Hepatic stellate cell (primary cell): Measurements from ENCODE around the gene IKZF2.
A peak's percentile ranks its signal among the peaks of the same experiment; 100 is the strongest.

ENCODE experiments used
- DNase-seq: peaks from one replicate; pipeline ENCODE4 v3.0.0; 2011; ENCODE audit warnings: low spot score

Gene IKZF2

DNA sequence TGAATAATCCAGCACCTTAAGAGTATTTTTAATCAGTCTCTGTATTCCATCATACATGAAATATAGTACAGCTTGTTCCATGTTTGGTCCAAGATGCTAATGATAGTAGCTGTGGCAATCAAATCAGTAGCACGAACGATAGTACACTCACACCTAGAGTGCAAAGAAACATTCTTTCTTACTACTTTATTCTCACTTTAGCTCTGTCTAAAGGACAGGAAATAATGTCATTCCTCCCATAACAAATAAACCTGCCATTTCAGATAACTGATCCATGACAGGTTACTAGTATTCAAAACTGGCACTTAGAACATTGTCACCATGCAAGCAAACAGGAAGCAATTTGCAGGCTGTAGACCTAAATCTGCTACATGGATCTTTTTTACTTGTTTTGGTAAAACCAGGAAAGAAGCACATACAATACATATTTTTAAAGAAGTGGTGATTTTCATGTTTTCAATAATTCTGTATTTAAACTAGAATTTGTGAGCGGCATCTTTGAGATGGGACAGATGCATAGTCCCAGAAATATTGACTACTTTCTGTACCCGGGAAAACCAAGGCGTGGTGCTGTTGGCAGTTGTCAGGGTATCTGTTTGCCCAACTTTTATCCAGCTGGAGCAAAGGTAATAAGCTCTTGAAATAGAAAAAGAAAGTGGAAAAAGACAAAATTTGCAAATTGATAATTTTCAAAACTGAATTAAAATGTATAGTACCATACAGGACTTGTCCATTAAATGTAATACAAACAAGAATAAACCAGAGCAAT is 49.5 kb downstream of the IKZF2 start:
- DNase-seq = no peak

DNA sequence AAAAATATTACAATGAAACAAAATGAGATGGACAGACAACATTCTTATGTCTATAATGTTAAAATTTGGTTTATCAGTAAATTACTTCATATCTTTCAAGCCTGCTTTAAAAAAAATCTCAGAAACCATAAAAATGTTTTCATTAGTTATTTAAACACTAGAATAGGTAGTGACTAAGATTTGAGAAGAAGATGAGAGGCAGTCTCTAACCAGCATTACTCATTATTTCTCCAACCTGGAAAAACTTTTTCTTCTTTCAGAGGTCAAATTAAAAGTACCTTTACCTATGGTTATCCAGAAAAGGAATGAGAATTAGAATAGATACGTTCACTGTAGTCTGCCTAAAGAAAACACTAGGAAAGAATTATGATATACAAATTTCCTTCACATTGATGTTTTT is 50.3 kb downstream of the IKZF2 start:
- no peak for DNase-seq

DNA sequence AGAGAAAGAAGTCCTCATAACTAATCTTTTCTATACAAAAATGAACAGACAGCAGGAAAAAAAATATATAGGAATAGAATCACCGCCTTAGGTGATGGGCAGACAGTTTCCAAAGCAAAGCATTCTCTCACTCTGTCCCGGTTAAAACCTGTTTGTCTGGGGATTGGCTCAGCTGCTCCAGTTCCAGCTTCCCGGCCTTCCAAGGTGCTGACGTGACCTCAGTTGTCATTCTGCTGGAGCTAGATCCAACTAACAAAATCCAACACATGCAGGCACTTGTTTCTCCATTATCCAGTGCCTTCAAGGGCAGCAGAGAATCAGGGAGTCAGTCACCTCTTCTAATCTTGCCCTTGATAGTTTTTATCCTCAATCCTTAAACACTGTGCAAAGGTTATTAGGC is 52.8 kb downstream of the IKZF2 start:
- DNase-seq = no peak

DNA sequence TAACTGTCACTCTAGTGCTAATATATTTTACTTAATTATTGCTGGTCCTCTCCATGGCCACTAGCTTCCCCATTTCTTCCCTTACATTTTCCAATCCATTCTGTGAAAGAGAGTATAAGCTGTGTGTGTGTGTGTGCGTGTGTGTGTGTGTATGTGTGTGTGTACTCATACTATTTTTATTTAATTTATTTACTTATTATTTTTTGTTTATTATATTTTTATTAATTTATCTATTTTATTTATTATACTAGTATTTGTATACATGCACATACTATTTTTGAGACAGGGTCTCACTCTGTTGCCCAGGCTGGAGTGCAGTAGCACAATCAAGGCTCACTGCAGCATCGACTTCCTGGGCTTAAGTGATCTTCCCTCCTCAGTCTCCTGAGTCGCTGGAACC is 59.6 kb downstream of the IKZF2 start:
- DNase-seq = no peak

DNA sequence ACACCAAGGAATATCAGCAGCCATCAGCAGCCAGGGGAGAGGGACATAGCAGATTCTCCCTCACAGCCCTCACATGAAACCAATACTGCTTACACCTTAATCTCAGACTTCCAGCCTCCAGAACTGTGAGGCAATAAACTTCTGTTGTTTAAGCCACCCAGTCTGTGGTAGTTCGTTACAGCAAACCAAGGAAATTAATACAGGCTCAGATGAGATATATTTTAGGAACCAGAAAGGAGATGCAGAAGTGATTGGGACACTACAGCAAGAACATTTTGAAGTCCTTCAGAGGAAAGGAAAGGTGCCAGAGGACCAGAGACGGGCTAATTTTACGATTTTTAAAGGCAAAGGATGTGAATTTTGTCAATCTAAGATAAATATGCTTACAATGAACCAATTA is 60.6 kb downstream of the IKZF2 start:
- DNase-seq = no peak

DNA sequence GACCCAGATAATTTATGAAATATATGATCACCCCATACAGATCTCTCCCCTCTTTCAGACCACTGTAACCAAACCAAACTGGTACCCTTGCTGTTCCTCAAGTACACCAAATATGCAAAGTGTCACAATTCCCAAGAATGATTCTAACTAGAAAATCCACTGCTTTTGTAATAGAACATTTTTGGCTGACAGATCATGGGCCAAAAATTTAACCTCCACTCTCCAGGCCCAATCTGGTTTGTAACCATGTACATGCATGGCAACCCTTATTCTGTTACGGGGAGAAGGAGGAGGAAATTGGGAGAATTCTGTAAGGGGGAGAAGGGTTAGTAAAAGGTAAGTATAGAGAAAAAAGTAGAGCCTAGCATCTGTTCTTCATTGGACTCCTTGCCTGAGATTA is 62.0 kb downstream of the IKZF2 start:
- peak; percentile 2 for DNase-seq

DNA sequence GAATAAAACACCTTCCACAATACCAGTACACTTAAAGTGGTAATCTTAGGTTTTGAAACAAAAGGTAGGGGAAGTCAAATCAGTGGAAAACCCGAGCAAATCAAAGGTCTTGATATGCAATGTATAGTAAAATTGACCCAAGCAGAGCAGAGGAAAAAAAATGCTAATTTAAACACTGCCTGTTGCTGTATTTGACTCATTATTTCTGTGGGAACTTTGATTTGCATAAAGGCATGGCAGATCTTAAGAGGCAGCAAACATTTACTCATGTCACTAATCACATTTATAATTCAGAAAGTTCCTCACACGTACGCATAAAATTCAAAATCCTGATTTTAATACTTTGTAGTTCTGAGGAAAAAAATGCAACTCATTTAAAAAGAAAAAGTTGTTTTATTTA is 64.4 kb downstream of the IKZF2 start:
- DNase-seq = no peak

DNA sequence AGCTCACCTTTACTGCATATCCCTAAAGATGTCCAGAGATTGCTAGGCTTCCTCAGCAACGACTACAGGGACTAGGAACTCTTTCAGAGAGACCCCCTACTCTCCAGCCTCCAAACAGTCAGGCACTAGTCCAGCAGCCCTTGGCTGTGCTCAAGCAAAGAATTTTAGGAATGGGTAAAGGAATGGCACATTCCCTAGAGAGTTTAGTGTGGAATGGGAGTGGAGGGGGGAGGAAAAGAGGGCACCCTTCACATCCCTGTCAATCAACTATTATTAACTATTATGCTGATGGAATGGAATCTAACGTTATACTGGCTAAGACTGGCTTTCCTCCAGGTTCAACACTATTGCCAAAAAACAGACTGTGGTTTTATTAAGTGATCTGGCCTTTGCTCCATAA is 64.8 kb downstream of the IKZF2 start:
- peak; percentile 6 for DNase-seq

DNA sequence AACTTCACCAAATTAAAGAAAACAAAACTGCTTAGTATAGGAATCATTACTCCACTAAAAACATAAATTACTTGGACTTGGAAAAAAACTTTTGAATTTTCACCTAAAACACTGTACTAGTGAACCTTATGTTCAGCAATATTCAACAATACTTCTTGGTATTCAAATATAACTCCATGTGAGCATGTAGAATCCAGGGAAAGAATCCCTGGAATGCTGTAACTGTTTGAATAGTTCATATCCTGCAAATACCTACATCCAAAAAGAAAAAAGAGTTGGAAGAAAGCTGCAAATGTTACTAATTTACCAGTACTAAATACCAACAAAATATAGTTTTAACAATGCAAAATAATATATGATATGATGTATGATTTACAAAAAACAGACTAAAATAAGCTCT is 65.4 kb downstream of the IKZF2 start:
- DNase-seq = no peak

DNA sequence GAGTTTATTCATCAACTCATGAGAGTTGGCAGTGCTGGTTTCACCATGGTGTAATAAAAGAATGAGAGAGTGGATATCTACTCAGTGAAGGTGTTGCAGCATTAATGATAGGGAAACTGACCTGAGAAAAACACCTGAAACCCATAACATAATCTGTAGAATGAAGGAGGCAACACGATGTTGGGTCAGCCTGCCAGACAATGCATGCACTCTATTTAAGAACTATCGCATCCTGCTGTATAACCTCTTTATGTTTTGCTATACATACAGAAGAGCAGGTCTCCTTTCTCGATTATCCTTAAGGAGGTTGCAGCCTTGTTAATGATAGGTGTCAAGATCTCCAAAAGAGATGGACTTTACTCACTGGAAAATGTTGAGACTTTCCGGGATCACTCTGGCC is 65.9 kb downstream of the IKZF2 start:
- DNase-seq = no peak

DNA sequence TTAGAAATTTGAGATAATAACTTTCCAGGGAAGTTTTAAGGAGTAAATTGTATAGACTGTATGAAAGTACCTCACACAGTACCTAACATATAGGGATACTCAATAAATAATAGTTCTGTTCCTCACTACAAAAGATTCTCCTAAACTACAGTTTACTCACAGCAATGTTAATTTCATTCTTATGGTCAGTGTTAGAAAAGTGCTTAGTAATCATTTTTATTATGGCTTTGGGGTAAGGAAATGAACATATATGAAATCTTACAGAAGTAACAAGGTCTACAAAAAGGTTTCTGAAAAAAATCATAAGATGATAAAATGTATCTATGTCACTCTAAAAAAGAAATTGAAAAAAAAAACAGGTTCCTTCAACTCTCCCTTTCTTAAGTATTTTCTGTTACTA is 67.2 kb downstream of the IKZF2 start:
- DNase-seq = no peak

DNA sequence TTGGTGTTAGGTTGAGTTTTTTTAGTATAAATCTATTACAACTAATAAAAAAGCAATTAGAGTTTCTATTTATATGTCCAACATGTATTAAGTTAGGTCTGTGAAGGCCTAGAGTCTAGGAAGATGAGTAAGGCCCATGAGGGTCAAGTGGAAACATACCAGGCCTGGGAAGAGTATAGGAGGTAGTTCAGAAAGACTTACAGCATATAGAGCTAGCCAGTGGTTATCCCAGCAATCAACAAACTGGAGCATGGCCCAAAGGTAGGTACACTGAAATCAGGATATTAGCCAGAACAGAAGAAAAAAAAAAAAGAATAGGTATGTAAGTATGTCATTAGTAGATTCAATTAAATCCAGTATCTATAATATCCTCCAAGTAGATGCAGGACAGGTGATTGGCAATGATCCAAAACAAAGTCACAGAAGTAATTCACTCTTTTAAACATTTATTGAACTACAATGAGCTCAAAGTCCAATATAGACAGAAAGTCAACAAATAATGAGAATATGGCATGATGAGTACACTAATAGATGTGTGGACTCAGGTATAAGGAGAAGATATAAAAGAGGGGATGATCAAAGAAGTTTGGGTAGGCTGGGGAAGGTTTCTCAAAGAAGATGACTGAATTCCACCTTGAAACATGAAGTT is 70.3 kb downstream of the IKZF2 start:
- no peak for DNase-seq

DNA sequence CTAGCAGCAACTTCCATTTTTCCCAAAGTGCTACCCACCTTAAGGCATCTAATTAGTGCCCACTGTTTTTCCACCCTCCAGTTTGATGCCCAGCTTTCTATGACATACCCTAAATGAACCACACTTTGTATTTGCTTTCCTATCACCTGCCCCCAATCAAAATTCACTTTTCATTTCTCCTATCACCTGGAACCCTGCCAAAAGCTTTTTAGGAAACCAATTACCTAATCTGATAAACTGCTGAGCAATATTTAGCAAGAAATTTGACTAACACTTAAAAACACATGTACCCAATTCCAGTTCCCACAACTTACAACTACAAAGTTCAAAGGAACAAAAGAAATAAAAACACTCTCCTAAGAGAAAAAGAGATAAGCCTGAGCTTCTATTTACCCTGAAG is 71.7 kb downstream of the IKZF2 start:
- DNase-seq = no peak

DNA sequence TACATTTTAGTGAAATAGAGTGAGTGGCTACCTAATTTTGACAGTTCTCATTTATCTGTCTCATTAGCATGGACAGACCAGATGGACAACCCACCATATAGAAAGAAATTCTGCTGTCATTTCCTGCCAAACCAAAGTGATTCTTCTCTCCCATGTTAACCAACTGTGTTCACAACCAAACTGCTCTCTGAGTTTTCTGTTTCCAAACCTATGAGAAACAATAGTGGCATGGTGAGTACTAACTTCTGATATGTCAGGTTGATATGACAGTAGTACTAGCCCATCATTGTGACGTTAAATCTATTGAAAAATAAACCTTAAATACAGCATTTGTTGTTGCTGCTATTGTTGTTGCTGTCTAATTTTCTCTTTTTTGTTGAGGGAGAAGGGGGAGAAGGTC is 72.7 kb downstream of the IKZF2 start:
- DNase-seq = no peak

DNA sequence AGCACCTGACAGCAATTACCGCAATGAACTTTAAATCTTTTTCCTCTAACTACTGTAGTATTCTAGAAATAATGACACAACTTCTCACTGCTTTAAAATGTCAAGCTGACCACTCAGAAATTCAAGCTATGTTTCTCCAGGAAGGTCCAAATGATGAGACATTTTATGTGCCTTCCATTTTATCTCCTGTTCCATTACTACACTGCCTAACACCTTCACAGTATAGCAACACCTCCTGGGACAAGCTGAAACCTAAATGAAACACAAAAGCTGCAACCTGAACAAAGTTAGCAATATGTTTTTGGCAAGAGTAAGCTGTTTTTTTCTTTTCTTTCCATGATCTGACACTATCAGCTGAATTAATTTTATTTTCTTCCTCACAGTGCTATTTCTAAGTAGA is 81.9 kb downstream of the IKZF2 start:
- no peak for DNase-seq

DNA sequence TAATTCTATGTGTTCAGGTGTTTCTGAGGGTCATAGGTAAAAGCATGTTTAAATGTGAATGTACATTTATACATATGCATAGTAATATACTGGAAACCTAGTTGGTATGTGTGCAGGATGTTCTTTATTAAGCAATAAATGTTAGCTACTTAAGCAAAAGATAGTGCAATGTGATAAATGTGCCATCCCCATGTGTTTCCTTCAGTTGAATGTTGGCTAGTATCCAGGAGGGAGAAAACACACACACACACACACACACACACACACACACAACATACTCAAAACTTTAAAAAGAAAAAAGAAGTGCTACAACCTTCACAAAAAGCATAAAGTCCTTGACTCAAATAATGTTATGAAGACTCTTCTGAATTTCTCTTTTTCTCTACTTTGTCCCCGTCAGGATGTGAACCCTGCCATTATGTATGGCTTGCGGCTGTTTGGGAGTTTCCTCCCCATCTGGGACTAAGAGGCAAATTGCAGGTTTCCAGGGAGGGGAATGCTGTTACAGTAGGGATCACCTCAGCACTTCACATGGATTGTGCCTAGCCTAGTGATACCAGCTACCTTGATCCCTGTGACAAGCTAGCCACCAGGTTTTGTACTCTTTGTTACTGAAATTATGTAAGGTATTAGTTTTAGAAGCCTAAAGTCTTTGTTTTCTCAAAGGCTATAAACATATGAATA is 82.6 kb downstream of the IKZF2 start:
- no peak for DNase-seq

DNA sequence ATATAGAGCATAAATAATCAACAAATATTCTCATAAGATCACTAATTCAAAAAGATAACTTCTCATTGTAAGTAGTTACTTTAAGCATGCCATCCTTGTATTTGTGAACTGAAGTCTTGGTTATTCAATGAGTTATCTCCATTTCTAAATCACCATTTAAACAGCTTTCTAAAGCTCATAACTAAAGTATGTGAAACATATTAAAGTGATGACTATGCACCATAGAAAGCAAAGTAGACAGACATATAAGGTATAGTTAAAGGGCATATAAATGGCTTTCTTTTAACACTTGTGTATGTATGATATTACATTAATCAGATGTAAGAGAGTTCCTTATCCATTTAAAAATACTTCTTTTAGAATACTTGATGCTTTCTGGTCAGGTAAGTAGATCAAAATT is 83.5 kb downstream of the IKZF2 start:
- DNase-seq = no peak

DNA sequence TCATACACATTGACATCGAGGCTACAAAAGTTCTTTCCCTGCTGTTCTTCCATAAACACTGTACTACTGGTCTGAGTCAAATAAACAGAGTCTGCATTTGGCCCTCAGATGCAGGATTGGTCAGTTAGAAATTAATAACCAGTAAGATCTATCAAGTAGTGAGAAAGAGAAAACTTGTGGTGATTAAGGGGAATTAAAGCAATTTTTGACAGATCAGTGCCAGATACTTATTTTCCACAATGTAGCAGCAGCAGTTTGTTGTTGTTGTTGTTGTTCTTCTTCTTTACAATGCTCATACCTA is 85.0 kb downstream of the IKZF2 start:
- no peak for DNase-seq

DNA sequence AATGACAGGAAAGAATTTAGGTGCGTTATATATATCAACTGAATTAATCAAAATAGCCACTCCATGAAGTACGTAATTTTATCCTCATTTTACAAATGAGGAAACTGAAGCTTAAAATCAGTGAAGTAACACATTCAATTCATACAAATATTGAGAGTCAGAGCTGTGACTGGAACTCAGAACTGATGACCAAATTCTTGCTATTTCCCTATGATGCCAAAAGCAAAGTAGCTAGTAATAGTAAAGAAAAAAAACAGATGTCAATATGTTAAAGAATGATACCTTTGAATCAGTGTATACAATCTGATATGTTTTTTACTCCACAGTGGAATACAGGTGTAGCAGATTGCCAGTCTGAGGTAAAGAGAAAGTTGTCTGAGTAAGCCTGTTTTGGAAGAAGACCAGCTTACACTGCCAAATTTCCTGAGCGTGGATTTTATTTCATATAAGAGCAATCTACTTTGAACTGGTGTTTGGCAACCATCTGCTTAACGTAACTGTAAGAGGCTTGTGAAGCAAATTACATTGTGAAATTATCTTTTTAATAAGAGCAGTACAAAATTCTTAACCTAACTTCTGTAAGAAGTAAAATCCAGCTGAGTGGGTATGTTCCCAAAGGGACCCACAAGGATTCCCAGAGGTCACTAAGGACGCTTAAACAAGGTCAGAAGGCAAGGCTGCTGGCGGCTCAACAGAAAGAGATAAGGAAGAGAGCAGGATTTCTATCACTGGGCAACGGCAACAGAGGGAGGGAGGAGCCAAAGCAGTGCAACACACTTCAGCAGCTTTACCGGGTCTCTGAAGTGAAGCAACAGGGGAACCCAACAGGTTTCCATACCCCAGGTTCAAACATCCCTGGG is 85.6 kb downstream of the IKZF2 start:
- DNase-seq = no peak

DNA sequence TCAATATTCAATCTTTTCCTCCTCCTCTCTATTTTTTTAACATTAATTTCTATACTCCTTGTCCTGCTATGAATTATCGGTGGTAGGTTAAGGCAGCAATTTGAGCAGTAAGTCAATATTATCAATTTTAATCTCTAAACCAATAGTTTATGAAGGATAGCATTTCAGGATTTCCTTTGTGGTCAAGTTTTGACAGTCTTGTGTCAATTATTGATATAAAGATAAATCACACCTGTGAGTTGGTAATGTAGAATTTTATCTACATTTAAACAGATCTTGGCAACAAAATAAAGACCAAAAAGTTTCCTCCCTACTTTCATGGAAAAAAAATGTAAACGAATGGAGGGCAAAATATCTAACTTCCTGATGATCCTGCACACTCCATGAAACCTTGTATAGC is 87.3 kb downstream of the IKZF2 start:
- no peak for DNase-seq

DNA sequence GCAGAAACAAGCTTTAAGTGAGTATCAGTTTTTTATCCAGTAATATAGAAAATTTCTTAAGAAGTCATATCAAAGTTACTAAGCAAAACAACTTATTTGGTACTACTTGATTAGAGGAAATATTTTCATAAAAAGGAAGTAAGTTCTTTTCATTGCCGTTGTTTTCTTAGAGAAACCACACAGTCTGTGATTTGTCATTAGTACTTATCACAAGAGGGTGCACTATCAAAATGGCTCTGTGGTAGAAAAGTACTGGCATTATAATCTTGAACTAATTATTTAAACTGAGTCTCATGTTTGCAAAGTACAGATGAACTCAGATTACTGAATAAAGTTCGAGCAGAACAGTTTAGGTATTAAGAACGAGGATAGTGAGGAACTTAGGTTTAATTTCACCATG is 93.4 kb downstream of the IKZF2 start:
- no peak for DNase-seq

DNA sequence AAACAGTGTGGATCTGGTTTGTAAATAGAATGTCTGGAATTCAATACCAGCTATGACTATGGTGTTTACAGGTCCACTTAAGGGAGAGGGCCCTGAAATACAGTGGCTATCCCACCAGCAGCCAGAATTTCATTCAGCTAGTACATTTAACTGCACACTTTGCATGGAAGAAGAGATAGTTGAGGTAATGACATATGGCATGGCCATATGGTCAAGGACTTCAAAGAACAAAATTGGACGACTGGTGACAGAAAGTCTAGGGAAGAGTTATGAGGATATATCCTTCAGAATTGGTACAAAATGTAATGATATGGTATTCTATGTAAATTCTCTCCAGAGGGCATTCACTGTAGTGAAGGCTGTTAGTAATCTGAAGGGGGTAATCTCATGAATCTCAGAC is 105.0 kb downstream of the IKZF2 start:
- DNase-seq = no peak

DNA sequence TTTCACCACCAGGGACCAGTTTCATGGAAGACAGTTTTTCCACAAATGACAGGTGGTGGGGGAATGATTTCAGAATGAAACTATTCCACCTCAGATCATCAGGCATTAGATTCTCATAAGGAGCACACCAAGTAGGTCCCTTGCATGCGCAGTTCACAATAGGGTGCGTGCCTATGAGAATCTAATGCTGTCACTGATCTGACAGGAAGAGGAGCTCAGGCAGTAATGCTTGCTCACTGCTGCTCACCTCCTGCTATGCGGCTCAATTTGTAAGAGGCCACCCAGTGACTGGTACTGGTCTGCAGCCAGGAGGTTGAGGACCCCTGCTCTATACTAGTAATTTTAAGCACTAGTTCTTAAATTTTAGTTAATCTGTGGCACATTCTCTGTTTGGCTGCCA is 107.8 kb downstream of the IKZF2 start:
- DNase-seq = no peak
